GM15510 (cell line): Measurements from ENCODE around the gene ZCWPW1.

Experiments
- POLR2A ChIP-seq: IDR thresholded peaks from 3 replicates; pipeline ENCODE4 v1.6.1; 2011; ENCODE audit warnings: borderline replicate concordance; ENCODE audit not compliant: insufficient read length; ENCODE audit errors: extremely low read depth

Gene ZCWPW1

DNA sequence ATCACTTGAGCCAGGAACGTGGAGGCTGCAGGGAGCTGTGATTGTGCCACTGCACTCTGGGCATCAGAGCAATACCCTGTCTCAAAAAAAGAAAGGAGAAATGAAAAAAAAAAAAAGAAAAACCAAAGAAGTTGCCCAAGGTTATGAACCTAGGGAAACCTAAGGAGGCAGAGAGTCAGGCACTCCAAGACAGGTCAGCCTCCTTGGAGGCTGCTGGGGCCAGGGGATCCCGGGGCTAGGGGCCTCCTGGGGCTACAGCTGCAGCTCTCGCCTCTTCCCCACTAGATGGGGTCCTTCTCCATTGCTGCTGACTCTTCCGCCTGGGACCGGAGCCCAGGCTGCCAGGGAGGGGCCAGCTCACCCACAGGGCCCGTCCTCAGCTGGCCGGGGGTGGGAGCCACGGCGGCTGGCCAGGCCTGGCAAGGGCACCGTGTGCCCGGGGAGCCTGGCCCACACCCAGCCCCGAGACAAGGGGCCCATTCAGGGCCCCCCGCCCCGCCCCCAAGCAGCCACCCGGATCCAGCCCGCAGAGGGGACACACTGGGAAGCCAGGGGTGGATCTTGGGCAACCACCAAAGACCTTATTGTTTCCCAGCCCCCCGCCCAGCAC is 37.3 kb upstream of the ZCWPW1 start:
- no peak for TF ChIP-seq POLR2A

DNA sequence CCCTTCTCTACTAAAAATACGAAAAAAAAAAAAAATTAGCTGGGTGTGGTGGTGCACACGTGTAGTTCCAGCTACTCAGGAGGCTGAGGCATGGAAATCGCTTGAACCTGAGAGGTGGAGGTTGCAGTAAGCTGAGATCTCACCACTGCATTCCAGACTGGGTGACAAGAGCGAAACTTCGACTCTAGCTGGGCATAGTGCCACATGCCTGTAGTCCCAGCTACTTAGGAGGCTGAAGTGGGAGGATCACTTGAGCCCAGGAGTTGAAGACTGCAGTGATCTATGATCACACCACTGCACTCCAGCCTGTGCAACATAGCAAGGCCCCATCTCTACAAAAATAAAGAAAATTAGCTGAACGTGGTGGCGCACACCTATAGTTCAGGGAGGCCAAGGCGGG is 36.8 kb upstream of the ZCWPW1 start:
- TF ChIP-seq POLR2A, result no peak

DNA sequence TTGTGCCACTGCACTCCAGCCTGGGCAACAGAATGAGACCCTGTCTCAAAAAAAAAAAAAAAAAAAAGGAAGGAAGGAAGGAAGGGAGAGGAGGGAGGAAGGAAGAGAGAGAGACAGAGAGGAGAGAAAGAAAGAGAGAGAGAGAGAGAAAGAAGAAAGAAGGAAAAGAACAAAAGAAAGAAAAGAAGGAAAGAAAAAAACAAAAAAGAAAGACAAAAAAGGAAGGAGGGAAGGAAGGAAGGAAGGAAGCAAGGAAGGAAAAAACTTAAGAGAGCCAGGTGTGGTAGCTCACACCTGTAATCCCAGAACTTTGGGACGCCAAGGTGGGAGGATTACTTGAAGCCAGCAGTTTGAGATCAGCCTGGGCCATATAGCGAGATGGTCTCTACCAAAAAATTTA is 36.3 kb upstream of the ZCWPW1 start:
- no peak for TF ChIP-seq POLR2A

DNA sequence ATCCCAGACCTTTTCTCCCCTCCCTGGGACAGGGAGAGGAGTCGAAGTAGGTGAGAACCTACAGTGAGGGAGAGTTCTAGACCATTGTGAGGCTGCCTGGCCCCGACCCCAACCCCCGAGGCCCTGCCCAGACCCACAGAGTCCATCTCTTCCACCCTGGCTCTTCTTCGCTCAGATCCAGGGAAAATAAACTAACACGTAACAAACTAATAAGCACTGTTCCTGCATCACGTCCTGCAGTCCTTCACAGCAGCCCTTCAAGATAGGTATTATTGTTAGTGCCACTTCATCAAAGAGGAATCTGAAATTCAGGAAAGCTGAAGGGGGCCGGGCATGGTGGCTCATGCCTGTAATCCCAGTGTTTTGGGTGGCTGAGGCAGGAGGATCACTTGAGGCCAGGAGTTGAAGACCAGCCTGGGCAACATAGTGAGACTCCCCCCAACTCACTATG is 35.7 kb upstream of the ZCWPW1 start, which contains the start of gene SPACDR:
TSS of gene SPACDR (minus strand) at position 51 of the 451 bp plus-strand sequence. CDS start 235 bp downstream, outside the sequence.
- TF ChIP-seq POLR2A, result no peak

DNA sequence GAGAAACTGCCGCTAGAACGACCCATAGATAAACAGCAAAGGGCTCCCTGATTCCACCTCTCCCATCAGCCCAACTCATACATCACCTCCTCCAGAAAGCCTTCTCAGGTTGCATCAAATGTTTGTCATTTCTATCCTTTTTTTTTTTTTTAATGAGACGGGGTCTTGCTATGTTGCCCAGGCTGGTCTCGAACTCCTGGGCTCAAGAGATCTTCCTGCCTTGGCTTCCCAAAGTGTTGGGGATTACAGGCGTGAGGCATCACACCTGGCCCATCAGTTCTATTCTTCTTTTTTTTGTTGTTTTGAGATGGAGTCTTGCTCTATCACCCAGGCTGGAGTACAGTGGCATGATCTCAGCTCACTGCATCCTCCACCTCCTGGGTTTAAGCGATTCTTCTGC is 28.5 kb upstream of the ZCWPW1 start:
- TF ChIP-seq POLR2A, result no peak

DNA sequence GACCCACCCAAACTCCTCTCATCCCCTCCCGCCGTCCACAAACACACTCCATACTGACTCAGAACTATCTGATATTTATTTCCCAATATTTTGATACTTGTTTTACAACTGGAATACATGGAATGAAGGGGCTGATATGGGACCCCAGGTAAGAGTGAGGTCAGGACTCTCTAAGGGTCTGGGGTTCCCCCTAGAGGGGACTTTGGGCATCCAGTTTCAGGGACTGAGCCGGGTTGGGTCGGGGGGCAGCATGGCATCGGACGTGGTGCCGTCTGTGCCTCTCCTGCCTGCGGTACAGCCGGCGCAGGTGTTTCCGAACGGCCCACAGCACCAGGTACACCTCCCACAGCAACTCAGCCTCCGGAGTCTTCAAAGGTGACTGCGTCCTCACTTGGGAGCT is 28.1 kb upstream of the ZCWPW1 start:
- TF ChIP-seq POLR2A, result no peak

DNA sequence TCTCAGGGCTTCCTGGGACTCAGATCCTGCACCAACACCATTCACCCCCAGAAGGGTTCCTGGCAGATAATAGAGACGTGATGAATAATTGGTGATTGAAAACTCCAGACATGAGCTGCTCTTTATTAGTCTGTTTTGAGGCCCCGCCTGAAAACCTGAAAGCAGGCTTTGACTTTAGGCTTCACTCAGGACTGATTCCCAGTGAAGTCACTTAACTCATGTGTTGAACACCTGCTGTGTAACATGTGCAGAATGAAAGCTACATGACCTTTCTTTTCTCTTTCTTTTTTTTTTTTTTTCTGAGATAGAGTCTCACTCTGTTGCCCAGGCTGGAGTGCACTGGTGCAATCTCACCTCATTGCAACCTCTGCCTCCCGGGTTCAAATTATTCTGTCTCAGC is 26.7 kb upstream of the ZCWPW1 start:
- no peak for TF ChIP-seq POLR2A

DNA sequence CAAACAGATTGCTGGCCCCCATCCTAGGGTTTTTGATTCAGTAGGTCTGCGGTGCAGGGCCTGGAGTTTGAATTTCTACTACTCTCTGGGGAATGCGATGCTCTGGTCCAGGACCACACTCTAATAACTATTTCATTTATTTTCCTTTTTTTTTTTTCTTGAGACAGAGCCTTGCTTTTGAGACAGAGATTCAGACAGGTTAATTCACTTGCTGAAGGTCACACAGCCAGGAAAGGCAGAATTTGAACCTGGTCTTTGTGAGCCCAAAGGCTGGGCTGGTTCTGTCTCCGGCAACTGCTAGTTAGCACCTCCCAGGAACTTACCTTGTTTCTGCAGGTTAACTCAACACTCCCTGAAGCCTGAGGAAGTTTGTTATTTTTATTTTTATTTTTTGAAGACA is 24.0 kb upstream of the ZCWPW1 start:
- no peak for TF ChIP-seq POLR2A

DNA sequence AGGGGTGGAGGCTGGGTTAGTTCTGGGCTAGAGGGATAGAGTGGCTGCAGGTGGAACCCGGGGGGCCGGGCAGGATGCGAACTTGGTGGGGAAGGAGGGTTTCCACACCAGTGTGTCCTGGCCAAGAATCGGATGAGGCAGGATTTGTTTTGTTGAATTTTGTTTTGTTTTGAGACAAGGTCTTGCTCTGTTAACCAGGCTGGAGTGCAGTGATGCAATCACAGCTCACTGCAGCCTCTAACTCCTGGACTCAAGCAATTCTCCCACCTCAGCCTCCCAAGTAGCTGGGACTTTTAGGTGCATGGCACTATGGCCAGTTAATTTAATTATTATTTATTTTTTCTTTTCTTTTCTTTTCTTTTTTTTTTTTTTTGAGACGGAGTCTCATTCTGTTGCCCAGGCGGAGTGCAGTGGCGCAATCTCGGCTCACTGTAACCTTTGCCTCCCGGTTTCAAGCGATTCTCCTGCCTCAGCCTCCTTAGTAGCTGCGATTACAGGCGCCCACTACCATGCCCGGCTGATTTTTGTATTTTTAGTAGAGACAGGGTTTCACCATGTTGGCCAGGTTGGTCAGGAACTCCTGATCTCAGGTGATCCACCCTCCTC is 20.8 kb upstream of the ZCWPW1 start:
- no peak for TF ChIP-seq POLR2A

DNA sequence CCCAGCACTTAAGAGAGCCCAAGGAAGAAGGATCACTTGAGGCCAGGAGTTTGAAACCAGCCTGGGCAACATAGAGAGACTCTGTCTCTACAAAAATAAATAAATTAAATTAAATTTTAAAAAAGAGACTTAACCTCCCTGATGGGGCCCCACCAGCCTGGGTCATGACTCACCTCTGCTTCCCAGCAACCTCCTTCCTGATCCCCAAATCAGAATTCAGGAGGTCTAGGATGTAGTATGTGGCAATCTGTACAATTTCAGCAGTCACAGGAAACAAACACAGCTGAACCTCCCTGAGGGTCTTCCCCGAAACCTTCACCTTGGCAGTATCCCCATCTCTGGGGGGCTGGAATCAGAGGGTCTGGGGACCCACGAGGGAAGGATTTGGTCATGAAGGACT is 17.5 kb upstream of the ZCWPW1 start:
- no peak for TF ChIP-seq POLR2A

DNA sequence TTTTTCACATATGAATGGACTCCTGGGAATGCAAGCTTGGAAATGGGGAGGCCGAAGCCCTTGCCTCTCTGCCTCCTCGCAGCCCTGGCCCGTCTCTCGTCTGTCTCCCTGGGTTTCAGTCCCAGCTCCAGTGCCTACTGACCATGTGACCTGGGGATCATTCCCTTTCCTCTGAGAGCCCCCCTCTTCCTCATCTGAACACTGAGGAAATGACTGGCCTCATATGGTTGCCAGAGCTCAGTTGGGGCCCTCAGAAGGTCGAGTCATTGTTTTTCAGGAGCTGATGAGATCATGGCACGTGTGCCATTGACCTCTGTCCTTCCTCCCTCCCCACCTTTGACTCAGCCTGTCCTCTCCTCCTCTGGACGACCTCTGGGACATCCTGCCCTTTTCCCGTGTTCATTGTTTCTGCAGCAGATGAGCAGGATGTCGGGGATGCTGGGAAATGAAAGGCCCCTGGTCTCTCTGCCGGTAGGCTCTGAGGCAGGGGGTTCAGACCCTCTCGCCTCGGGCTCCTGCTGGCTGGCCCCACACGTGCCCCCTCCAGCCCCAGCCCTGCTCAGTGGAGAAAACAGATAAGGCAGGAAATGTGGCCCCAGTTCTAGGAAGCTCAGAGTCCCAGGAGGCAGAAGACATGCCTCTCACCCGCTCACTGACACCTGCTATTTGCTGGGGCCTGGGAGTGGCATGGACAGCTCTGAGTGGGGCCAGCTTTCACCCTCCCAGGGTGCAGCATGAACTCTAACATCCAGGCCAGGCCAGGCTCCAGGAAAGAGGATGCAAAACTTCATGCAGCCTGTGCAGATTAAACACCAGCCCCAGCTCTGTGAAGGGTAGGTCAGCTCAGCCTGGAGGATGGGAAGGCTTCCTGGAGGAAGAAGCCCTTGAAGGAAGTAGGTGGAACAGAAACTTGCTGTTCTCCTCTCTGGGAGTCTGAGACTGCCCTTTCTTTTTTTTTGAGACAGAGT is 16.1 kb upstream of the ZCWPW1 start:
- TF ChIP-seq POLR2A, result no peak

DNA sequence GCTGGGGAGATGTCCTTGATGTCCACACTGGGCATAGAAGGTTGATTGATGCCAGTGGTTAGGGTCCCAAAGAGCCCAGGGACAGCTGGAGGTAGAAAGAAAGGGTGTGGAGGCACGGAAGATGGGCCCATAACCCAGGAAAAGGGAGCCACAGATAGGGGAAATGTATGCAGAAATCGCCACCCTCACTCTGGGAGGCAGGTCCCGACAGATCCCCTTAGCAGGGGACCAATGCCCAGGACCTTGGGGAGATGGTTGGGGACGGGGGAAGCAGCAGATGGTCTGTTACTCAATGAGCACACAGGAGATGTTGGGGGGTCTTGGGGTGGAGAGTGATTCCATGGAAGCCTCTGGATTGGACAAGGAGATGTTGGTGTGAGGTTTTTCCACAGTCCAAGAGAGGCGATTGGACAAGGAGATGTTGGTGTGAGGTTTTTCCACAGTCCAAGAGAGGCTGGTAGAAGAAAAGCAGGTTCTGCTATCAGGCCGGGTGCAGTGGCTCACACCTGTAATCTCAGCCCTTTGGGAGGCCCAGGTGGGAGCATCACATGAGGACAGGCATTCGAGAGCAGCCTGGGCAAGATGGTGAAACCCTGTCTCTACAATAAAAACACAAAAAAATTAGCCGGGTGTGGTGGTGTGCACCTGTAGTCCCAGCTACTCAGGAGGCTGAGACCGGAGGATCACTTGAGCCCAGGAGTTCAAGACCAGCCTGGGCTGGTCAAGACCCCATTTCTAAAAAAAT is 14.8 kb upstream of the ZCWPW1 start:
- TF ChIP-seq POLR2A, result no peak

DNA sequence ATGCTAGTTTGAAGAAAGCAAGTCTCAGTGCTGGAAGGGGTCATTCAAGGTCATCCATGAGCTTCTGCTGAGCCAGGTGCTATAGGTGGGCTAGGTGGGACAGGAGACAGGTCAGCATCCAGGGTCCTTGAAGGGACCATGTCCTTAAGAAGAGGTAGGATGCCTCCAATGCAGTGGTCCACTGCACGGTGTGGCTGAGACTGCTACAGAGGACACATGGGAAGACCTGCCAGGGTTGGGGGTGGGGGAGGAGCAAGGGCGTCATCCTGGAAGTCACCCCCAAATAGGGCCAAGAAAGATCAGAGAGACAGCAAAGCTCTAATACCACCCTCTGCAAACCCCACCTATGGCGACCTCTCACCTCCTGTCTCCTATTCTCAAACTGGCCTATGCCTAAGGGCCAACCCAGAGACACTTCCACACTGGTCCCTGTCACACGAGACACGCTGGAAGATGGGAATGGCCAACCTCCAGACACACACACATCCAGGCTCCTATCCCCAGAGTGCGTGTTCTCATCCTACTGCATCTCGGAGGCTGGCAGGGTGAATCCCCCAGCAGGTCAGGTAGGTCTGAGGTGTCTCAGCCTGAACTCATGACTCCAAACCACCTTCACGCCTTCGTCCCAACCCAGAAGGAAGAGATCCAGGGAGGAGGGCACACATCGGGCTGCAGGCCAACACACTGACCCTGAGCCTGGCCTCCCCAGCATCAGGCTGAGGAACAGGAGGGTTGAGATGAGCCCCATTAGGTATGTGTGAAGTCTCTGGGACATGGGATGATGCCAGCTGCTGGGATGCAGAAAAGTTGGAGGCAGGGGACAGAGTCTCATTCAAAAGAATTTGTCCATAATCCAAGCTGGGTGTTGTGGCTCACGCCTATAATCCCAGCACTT is 13.4 kb upstream of the ZCWPW1 start:
- TF ChIP-seq POLR2A, result no peak

DNA sequence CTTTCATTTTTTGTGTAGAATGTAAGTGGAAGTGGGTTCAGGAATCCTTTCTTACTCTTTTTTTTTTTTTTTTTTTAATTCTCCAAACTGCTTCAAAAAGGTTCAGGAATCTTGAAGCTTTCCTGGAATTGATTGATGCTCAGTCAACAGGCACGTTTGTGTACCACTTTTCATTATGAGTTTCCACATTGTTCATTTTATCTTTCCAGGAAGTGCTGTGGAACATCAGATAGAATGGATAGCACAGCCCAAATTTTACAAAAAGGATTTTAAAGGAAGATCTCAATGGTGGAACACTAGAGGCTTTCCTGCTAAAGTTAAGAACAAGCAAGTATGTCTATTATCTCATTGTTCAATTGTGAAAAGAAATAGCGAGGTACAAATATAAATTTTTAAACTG is 9.7 kb upstream of the ZCWPW1 start:
- TF ChIP-seq POLR2A, result no peak
